ENCODE measurements around the gene WLS. TPM values are rescaled to one million over a fixed set of nuclear protein-coding genes. Genes with fewer than 3 reads are reported as not detected.

The WLS gene
- total and polyA plus RNA-seq, 2 experiments from 2014 or later: 0.87 to 1.2 TPM

GRCh38 chr1:68181165-68181556, 51.2 kb downstream of the WLS start (continued):
- TF ChIP-seq ZNF462 (CRISPR knock-in tag; IDR thresholded peaks at IDR 0.05): no peak

- TF ChIP-seq REST (IDR thresholded peaks at IDR 0.05; ENCODE audit: unreplicated experiment): no peak
- Histone ChIP-seq H3K9me2 (ENCODE audit: insufficient read depth) (no peaks in the 10 kb centered on the region), H3K79me2 (replicated peaks; ENCODE audit: insufficient read depth) (no peaks in the 10 kb centered on the region), H2AFZ (no peak overlapping the region), H3K27ac (ENCODE audit: low read depth) (no peak overlapping the region), H3K4me2 (no peak overlapping the region), H3K4me3 (no peak overlapping the region), H3F3A (replicated peaks; ENCODE audit: low read depth) (no peaks in the 10 kb centered on the region), H3K27me3 (ENCODE audit: insufficient read depth) (no peaks in the 10 kb centered on the region), H3K36me3 (ENCODE audit: insufficient read depth) (no peaks in the 10 kb centered on the region), H3K4me1 (ENCODE audit: insufficient read depth) (no peaks in the 10 kb centered on the region), H4K20me1 (replicated peaks; ENCODE audit: insufficient read depth) (no peaks in the 10 kb centered on the region)
- H3K27ac Mint-ChIP-seq: no peak overlapping the region
- ATAC-seq (no peak), DNase-seq (ENCODE audit: low spot score) (no peak)
- no peak overlapping the region for H3K4me3 Mint-ChIP-seq
- no peaks in the 10 kb centered on the region for H3K27me3 Mint-ChIP-seq (ENCODE audit: insufficient read depth, low read depth, poor library complexity)
- no peaks in the 10 kb centered on the region for H3K4me1 Mint-ChIP-seq
- H3K36me3 Mint-ChIP-seq (ENCODE audit: low read depth): no peaks in the 10 kb centered on the region
- H3K9me3 Mint-ChIP-seq: no peaks in the 10 kb centered on the region
These were observed 51.7 kb downstream of the WLS start for GRCh38 chr1:68180441-68181164.
